CD4-positive, alpha-beta T cell treated with Interleukin-15 for 1 hour (primary cell): ENCODE data around the gene NTNG1.

Experiments used
- DNase-seq: peaks from one replicate; pipeline ENCODE4 v3.0.0-alpha.2; 2020

Gene NTNG1

DNA sequence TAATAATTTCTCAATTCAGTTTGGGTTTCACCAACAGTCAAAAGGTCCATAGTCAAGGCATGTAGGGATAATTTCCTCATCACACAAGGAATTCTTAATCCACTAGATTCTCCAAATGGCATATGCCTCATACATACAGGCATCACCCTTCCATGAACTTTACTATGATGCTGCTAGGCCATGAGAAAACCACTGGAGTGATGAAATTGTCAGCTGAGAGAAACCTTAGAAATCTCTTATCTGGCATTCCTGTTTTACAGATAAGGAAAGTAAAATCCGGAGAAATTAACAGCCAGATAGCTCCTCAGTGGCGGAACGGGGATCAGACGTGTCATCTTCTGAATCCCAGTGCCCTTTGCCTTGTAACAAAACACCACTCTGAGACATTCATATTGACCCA is 274.4 kb downstream of the NTNG1 start:
- no peak for DNase-seq

DNA sequence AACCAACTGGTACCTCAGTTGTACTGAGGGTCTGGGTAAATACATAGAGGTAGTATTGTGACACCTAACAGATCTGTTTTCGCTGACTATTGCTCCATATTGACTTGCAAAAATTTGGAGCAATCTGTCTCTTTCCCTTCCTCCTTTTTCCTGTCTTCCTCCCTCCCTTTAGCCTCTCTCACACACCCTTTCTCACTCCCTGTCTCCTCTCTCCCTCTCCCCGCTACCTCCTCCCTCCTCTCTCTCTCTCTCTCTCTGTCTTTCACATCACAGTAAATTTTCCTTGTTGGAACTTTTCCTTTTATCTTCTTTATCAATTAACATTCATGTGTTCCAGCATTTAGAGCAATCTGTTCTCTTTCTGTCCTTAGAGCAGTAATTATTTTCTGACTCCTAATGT is 278.2 kb downstream of the NTNG1 start:
- DNase-seq: no peak

DNA sequence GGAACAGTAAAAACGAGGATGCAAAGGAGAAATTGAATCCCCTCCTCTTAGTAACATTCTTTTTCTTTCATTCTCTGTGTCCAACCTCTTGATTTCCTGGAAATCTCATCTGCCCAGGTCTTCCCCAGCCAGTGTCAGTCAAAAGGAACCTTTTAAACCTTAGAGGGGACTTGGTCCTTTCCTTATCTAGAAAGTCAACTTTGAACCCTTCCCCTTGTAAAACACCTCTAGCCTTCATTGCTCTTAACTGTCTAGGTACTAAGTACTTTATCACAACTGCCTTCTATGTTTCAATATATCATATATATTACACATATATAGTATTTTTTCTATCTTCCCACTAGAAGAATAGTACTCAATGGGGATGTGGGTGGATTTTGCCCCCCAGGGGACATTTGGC is 282.1 kb downstream of the NTNG1 start:
- no peak for DNase-seq

DNA sequence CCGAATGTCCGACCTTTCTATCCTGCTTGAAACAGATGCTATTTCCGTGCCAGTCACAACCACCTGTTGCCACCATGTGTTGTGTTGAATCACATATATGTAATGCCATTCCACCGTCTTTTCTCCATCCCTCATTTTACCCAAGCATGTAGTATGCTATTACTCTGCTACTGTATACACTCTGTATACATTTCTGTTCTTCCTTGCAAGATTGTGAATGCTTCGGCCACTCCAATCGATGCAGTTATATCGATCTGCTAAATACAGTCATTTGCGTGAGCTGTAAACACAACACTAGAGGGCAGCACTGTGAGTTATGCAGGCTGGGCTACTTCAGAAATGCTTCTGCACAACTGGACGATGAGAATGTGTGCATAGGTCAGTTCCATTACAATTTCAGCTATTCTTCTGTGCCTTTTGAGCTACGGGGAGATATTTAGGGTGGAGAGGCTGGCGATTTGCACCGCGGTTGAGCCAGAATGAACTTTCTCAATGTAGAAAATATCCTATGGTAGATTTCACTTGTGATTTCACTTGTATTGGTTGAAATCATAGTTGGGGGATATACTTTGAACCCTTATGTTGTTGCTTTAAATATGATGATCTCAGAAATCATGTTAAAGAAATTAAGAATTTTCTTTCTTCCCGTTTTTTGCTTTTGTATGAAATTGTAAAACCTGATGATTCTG is 289.8 kb downstream of the NTNG1 start:
- DNase-seq: peak; percentile 20

DNA sequence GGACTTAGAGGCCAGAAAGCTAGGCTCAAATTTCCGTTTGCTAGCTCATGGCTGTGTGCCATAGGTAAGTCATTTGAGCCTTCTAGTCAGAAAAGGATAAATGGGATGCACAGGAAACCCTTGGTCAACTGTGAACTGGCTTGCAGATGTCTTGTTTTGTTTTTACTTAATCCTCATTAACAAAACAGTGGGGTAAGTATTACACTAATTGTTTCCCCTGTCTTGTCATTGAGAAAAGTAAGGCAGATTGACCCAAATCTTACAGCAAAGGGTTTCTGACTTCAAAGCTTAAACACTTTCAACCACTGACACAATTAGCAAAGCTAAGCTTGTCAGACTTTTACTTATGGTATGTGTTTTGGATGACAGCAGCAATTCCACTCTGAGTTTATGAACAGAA is 291.3 kb downstream of the NTNG1 start:
- DNase-seq: no peak

DNA sequence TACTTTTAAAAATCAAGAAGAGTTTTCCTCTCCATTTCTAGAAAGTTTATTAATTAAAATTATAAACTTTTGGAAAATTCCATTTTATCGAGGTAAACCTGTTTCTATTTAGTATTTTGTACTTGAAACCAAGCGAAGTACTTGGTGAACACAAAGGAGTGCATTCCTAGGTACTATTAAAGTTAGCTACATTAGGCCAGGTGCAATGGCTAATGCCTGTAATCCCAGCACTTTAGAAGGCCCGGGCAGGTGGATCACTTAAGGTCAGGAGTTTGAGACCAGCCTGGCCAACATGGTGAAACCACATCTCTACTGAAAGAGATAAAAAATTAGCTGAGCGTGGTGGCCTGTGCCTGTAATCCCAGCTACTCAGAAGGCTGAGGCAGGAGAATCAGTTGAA is 292.2 kb downstream of the NTNG1 start:
- DNase-seq: no peak

DNA sequence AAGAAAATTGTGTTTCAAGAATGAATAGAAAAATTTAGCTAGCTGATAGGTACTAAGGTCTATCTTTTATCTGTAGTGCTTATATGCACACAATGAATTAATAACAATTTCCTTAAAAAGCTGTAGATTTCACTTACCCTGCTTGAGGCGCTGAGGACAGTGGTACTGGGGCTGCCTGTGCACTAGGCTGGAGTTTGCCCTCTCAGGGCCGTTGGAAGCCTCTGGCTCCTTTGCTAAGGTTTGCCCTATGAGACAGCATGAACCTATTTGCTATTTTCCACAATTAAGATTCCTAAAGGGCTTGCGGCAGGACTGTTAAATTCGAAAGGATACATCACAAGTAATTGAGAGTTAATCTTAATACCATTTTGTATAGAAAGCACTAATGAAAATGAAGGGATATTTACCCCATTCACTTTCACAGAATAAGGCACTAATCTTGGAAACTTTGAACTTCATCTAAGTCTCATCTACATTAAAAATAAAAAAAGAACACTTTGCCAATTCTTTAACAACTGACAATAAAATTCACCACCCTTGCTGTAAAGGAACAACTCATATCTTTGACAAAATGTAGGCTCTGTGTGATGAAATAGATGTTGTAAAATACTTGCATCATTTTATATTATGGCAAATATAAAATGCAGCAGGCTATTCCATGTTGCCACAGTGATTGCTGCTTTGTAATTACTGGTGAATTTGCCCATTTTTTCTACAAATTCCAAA is 293.0 kb downstream of the NTNG1 start:
- DNase-seq: no peak

DNA sequence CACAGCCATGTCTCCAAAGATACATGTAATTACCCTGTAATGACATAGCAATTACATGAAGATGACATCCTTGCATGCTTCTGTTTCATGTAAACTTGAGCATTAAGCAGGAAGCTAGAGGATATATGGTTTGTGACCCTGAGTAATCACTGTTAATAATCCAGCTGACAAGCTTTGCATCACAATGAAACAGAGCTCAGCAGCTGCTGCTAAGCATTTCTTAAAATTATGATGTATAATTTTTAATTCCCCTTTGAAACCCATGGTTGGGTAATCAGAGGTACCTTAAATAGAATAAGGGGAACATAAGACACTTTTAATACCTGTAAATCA is 293.5 kb downstream of the NTNG1 start:
- no peak for DNase-seq

DNA sequence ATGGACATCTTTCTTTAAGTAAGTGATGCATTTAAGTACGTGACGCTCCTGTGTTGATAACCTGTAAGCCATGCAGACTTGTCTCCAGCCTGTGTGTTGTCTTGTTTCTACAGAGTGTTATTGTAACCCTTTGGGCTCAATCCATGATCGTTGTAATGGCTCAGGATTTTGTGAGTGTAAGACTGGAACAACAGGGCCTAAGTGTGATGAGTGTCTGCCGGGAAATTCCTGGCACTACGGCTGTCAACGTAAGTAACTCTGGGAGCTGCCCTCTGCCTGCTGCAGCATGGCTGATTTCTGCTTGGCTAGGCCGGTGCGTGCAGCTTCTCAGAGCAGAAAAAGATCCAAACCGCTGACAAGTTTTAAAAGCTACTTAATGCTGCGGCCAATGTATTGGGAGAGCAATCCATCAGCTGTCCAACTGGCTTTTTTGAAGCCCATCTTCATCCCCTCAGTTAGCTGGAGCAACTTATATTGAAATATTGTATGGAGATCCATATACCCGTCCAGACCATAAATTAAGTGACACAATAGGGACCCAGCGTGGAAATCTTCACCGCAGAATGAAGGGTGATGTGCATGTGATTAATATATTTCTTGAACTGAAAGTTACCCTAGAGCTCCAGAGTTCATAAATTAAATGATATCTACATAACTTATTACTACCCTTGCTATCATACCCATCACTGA is 295.9 kb downstream of the NTNG1 start:
- no peak for DNase-seq

DNA sequence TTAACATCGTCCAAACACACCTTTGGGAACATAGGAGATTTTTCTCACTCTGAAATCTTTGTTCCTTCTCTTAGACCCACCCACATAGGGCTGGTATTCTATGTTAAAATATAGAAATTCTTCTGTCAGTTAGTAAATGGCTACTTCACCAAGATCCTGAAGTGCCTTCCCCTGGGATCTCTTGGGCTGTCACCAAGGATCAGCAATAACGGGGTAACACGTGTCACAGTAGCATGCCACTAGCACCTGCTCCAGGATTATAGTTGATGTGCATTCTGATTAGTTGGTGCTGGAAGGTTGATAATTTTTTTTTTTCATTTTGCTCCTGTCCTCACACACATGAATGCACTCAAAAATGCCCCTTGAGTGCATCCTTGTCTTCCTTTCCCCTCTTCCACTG is 298.7 kb downstream of the NTNG1 start:
- no peak for DNase-seq

DNA sequence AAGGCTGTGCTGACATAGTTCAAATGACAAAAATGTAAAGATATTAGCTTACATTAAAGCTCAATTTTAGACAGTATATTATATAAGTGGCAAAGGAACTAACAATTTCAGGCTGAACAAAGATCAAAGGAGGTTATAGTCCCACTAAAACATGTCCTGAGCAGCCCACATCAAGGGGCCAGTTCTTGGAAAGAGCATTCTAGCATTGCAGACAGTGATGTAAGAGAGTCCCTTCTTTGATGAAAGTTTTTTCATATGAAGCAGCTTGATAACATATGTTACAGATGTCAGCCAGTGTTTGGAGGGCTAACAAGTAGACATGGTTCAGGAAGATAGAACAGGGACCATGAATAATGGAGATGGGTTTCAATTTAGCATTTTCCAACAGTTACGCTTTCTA is 301.7 kb downstream of the NTNG1 start:
- DNase-seq: no peak

DNA sequence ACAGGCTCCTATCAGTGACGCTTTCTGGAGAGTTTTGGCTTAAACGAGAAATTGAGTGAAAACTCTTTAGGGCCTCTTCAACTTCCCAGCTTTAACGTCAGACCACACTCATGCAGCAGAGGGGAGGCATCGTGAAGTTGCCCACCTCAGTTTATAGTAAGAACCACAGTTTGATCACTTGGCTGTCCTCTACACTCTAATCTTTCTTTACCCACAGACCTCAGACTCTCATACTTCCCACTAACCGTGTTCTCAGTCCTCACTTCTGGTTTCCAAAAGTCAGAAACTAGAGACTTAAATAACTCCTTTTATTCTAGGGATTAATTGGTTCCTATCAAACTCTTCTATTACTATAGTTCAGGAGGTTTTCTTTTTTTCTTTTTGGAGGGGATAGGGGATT is 302.2 kb downstream of the NTNG1 start:
- DNase-seq: no peak

DNA sequence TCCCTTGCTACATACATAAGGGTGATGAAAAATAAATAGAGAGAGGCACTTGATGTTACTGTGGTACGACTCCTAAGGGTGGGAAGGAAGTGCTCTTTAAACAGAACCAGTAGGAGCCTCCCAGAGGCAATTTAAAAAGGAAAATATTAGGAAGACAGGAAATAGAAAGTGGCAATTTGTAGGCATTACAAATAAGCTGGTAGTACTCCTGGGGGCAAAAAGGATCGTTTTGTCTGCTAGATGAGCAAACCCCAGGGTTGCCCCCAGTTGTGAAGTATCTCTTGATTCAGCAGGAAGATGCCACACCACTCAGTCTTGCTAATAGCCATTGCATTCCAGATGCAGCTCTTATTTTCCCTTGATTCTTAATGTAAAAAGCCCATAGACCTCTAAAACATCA is 303.0 kb downstream of the NTNG1 start:
- DNase-seq: no peak

DNA sequence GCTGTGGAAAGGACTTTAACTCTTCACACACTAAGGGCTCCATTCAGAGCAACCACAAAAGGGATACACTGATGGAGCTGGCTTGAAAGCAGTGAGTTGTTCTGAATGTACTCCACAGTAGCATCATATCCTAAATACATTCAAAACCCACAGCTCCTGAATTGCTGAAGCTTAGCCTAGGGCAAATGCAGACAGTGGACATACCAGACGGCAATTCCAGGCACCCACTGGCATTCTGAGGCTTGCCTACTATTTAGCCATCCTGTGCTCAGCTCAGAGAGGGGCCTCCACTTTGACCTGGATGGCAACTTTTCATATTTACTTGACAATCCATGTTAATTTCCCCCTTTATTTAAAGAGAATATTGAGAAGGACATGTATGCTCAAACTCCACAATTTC is 303.5 kb downstream of the NTNG1 start:
- DNase-seq: no peak

DNA sequence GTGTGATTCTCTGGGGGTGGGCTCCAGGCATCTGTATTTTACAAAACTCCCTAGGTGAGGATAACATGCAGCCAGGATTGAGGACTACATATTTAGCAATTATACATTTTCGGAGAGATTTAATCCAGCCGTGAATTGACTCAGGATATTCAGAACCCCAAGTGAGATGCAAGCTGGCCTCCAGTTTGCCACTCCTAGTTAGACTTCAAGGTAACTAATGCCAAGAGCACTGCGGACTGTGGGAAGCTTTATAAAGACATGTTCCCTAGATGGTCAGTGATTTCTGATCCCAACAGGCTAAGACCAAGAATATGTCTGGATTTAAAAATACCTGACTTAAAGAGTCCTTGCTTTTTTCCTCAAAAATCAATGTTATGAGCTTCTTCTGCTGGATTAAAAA is 308.5 kb downstream of the NTNG1 start:
- DNase-seq: no peak

DNA sequence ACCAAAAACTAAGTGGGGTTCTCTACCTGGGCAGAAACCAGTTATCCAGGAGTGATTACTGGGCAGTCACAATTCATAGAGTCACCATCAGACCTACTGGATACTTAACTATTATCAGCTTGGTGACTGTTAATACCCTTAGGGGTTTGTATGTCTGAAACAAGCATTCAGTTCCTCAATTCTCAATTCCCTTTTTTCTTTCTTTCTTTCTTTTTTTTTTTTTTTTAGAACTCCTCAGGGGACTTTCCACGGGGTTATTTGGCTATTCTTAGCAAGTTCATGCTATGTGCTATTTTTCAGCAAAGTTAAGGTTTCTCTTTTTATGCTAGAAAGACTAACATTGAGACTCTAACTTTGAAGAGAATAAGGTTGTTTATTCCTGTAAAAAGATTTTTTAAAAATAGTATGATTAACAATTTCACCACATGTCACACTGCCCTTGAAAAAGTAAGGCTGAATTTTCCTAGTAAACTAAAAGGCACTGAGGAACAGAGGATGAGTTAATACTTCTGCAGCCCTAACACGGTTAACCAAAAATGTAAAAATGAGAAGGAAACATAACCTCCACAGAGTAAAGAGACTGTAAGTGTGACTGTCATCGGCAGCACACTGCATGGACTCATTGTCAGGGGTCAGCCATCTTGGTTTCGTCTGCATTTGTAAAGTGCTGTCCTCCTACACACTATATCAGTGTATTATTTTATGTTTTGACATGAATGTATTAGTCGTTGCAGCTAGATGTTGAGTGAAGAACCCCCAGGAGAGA is 310.2 kb downstream of the NTNG1 start:
- no peak for DNase-seq

DNA sequence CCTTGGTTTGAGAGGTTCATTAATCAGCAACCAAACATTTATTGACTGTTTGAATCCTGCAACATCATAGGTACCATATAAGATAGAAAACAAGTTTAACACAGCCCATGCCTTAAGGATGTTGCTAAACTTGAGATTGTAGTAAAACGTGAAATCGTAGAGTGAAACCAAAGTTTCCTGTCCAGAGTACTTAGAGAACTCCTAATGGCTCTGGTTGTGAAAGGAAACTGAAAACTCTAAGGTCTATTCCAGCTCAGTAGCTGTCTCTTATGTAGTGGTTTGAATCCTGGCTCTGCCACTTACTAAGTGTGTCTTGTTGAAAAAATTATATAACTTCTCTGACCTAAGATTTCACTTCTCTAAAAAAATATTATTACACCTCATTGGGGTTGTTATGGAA is 310.9 kb downstream of the NTNG1 start:
- DNase-seq: no peak

DNA sequence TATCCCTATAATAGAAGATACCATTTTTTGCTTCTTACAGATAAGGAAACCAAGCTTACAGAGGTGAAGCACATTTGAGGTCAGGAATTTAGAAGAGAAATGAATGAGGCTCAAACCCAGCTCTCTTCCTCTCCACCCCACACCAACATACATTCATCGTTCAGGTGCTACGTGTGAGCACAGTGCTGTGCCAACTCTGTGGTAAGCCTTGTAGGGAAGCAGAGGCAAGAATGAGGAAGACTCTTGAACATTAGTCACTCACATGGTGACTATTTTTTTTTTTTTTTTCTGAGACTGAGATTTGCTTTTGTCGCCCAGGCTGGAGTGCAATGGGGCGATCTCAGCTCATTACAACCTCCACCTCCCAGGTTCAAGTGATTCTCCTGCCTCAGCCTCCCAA is 314.0 kb downstream of the NTNG1 start:
- no peak for DNase-seq

DNA sequence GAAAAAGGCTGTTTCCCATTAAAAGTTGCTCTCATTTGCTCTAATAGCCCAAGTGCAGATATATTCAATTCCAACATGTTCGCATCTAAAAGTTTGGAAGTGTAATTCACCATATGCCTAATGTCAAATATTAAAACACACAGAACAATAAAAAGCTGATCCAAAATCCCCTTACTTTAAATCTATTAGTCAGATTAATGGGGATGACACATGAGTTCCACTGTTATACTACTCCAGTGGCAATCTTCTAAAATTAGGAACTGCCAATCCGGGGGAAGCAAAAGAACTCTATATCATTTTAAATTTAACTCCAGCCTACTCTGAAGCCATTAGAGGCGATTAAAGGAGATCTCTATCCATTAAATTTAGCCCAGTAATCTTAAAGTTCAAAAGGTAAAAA is 317.1 kb downstream of the NTNG1 start:
- no peak for DNase-seq

DNA sequence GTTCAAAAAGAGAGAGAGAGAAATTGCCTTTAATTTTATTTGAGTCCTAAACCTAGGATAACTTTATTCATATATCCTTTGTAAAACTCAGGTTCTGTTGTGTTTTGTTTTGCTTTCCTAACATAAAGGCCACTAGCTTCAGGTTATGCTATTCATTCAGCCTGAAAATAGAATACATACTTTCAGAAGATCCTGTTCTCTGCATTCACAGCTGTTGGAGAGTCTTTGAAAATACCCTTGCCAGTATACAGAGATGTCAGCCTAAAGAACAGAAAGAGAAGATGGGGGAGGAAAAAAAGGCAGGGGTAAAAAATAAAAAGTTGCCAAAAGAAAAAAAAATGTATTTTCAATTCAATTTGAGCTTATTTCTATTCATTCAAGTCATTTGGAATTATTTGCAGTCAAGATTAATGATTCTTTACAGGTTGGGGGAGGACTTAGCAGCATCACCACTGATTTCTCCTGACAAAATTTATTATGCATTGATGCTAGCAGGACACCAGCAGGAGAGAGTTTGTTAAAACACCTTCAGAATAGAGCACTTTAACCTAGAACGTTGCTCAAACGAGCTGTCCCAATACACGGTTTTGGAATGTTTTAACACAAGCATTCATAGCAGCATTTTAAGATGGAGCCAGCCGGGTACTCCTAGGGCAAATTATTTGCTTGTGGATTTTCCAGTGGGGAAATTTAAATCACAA is 318.5 kb downstream of the NTNG1 start:
- no peak for DNase-seq

DNA sequence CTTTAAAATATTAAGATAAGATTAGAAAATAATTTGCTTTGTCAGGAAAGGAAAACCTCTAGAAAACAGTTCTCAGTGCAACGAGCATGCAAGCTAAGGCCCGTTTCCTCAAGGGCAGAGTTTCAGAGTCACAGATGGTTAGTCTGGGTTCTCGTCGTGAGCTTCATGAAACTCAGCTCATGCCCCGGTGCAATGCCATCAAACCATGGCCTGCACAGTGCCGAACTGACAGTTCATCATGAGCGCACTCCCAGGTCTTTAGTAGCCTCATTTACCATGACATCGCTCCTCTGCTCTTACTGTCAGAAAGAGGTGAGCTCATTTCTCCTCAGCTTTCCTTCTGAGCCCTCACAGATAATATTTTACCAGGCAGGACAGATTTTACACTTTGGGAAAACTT is 319.2 kb downstream of the NTNG1 start:
- no peak for DNase-seq

DNA sequence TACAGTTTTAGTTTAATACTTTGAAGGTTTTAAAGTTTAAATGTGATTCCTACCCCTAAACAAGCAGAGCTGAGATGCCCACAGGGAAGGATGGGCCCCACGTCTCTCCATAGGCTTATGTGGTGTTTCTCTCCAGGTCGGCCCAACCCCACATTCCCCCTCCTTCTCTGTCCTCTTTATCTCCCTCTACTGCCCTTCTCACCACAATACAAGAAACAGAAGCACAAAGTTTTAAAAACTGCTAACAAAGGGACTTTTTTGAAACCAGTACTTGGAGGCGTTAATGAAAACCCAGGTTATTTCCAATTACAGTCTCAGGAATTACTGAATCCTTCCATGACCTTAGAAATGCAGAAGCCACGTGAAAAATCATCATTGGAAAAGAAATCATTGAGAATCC is 324.0 kb downstream of the NTNG1 start:
- no peak for DNase-seq

DNA sequence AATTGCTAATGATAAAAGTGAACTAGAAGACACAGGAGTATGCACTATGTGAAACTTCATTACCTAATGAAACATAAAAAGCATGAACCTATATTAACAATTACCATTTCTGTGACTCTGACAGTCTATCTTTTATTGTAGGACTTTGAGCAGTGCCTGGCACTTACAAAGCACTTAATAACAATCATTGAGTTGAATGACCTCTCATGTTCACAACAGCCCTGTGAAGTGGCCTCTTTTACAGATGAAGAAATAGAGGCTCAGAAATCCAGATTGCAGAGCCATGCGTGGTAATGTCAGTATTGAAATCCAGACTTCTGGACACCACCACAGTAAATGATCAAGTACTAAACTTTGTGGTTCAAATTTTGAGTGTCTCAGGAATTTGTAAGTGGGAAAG is 326.4 kb downstream of the NTNG1 start:
- no peak for DNase-seq
